ENCODE results near the gene ATP2B2.

Gene ATP2B2

GRCh38 chr3:10371789-10372188 is 133.6 kb downstream of the ATP2B2 start:
- H3K4me3 ChIP-seq (ENCODE audit: low read length in 2 of 2) = no peak overlapping the region
- H3K9me3 ChIP-seq (ENCODE audit: control insufficient read depth in 2 of 2, low read length in 2 of 2) = no peaks in the 10 kb centered on the region
- H3K4me1 ChIP-seq (ENCODE audit: control insufficient read depth, insufficient read depth, low read length) = peaks cover 16% of the 10 kb centered on the region
- no peak overlapping the region for H3K9ac ChIP-seq (ENCODE audit: low read length in 2 of 2)
- peaks cover 0 to 2% of the 10 kb centered on the region in 2 donors for H3K27me3 ChIP-seq (ENCODE audit: control insufficient read depth in 1 of 2, insufficient read depth in 2 of 2, low read length in 2 of 2)
- H3K36me3 ChIP-seq (ENCODE audit: control insufficient read depth in 2 of 2, insufficient read depth in 2 of 2, low read length in 2 of 2) = no peaks in the 10 kb centered on the region
- no peak overlapping the region for H3K27ac ChIP-seq (ENCODE audit: low read length)

- Histone ChIP-seq H3K27ac (ENCODE audit: low read length) (no peak overlapping the region), H3K9me3 (ENCODE audit: control insufficient read depth in 2 of 2, low read length in 2 of 2) (no peaks in the 10 kb centered on the region), H3K4me1 (ENCODE audit: control insufficient read depth, insufficient read depth, low read length) (peaks cover 11% of the 10 kb centered on the region), H3K4me3 (ENCODE audit: low read length in 2 of 2) (no peak overlapping the region), H3K9ac (ENCODE audit: low read length in 2 of 2) (no peak overlapping the region), H3K36me3 (ENCODE audit: control insufficient read depth in 2 of 2, insufficient read depth in 2 of 2, low read length in 2 of 2) (no peaks in the 10 kb centered on the region), H3K27me3 (ENCODE audit: control insufficient read depth in 1 of 2, insufficient read depth in 2 of 2, low read length in 2 of 2) (peaks cover 0 to 2% of the 10 kb centered on the region in 2 donors)
These were observed 134.2 kb downstream of the ATP2B2 start for GRCh38 chr3:10371167-10371566.

GRCh38 chr3:10370429-10370828 is 135.0 kb downstream of the ATP2B2 start:
- Histone ChIP-seq H3K27me3 (ENCODE audit: control insufficient read depth in 1 of 2, insufficient read depth in 2 of 2, low read length in 2 of 2) (peaks cover 0 to 2% of the 10 kb centered on the region in 2 donors), H3K9me3 (ENCODE audit: control insufficient read depth in 2 of 2, low read length in 2 of 2) (no peaks in the 10 kb centered on the region), H3K27ac (ENCODE audit: low read length) (no peak overlapping the region), H3K36me3 (ENCODE audit: control insufficient read depth in 2 of 2, insufficient read depth in 2 of 2, low read length in 2 of 2) (no peaks in the 10 kb centered on the region), H3K4me3 (ENCODE audit: low read length in 2 of 2) (no peak overlapping the region), H3K9ac (ENCODE audit: low read length in 2 of 2) (no peak overlapping the region), H3K4me1 (ENCODE audit: control insufficient read depth, insufficient read depth, low read length) (peaks cover 9% of the 10 kb centered on the region)

- Histone ChIP-seq H3K27ac (ENCODE audit: low read length) (no peak overlapping the region), H3K36me3 (ENCODE audit: control insufficient read depth in 2 of 2, insufficient read depth in 2 of 2, low read length in 2 of 2) (no peaks in the 10 kb centered on the region), H3K9me3 (ENCODE audit: control insufficient read depth in 2 of 2, low read length in 2 of 2) (peaks cover 0 to 2% of the 10 kb centered on the region in 2 donors), H3K27me3 (ENCODE audit: control insufficient read depth in 1 of 2, insufficient read depth in 2 of 2, low read length in 2 of 2) (peaks cover 0 to 5% of the 10 kb centered on the region in 2 donors), H3K9ac (ENCODE audit: low read length in 2 of 2) (no peak overlapping the region), H3K4me1 (ENCODE audit: control insufficient read depth, insufficient read depth, low read length) (no peaks in the 10 kb centered on the region), H3K4me3 (ENCODE audit: low read length in 2 of 2) (no peak overlapping the region)
These were observed 136.9 kb downstream of the ATP2B2 start for GRCh38 chr3:10368512-10368911.

- peaks cover 2 to 4% of the 10 kb centered on the region in 2 donors for H3K9me3 ChIP-seq (ENCODE audit: control insufficient read depth in 2 of 2, low read length in 2 of 2)
- H3K9ac ChIP-seq (ENCODE audit: low read length in 2 of 2) = no peak overlapping the region
- H3K27ac ChIP-seq (ENCODE audit: low read length) = no peak overlapping the region
- no peaks in the 10 kb centered on the region for H3K36me3 ChIP-seq (ENCODE audit: control insufficient read depth in 2 of 2, insufficient read depth in 2 of 2, low read length in 2 of 2)
- H3K4me1 ChIP-seq (ENCODE audit: control insufficient read depth, insufficient read depth, low read length) = no peaks in the 10 kb centered on the region
- no peak overlapping the region for H3K4me3 ChIP-seq (ENCODE audit: low read length in 2 of 2)
- peaks cover 0 to 5% of the 10 kb centered on the region in 2 donors for H3K27me3 ChIP-seq (ENCODE audit: control insufficient read depth in 1 of 2, insufficient read depth in 2 of 2, low read length in 2 of 2)
These were observed 137.9 kb downstream of the ATP2B2 start for GRCh38 chr3:10367506-10367905.

- no peaks in the 10 kb centered on the region for H3K4me1 ChIP-seq (ENCODE audit: control insufficient read depth, insufficient read depth, low read length)
- H3K9ac ChIP-seq (ENCODE audit: low read length in 2 of 2) = no peak overlapping the region
- H3K36me3 ChIP-seq (ENCODE audit: control insufficient read depth in 2 of 2, insufficient read depth in 2 of 2, low read length in 2 of 2) = no peaks in the 10 kb centered on the region
- no peak overlapping the region for H3K4me3 ChIP-seq (ENCODE audit: low read length in 2 of 2)
- H3K9me3 ChIP-seq (ENCODE audit: control insufficient read depth in 2 of 2, low read length in 2 of 2) = peaks cover 2 to 4% of the 10 kb centered on the region in 2 donors
- peaks cover 0 to 5% of the 10 kb centered on the region in 2 donors for H3K27me3 ChIP-seq (ENCODE audit: control insufficient read depth in 1 of 2, insufficient read depth in 2 of 2, low read length in 2 of 2)
- H3K27ac ChIP-seq (ENCODE audit: low read length) = no peak overlapping the region
These were observed 138.7 kb downstream of the ATP2B2 start for GRCh38 chr3:10366651-10367101.

- peaks cover 4 to 9% of the 10 kb centered on the region in 2 donors for H3K27me3 ChIP-seq (ENCODE audit: control insufficient read depth in 1 of 2, insufficient read depth in 2 of 2, low read length in 2 of 2)
- H3K4me1 ChIP-seq (ENCODE audit: control insufficient read depth, insufficient read depth, low read length) = no peaks in the 10 kb centered on the region
- H3K27ac ChIP-seq (ENCODE audit: low read length) = no peak overlapping the region
- H3K9ac ChIP-seq (ENCODE audit: low read length in 2 of 2) = no peak overlapping the region
- no peak overlapping the region for H3K4me3 ChIP-seq (ENCODE audit: low read length in 2 of 2)
- peaks cover 4 to 8% of the 10 kb centered on the region in 2 donors for H3K9me3 ChIP-seq (ENCODE audit: control insufficient read depth in 2 of 2, low read length in 2 of 2)
- H3K36me3 ChIP-seq (ENCODE audit: control insufficient read depth in 2 of 2, insufficient read depth in 2 of 2, low read length in 2 of 2) = no peaks in the 10 kb centered on the region
These were observed 139.6 kb downstream of the ATP2B2 start for GRCh38 chr3:10365791-10366190.

GRCh38 chr3:10365316-10365715 is 140.1 kb downstream of the ATP2B2 start:
- Histone ChIP-seq H3K36me3 (ENCODE audit: control insufficient read depth in 2 of 2, insufficient read depth in 2 of 2, low read length in 2 of 2) (no peaks in the 10 kb centered on the region), H3K9me3 (ENCODE audit: control insufficient read depth in 2 of 2, low read length in 2 of 2) (peaks cover 7 to 12% of the 10 kb centered on the region in 2 donors), H3K4me3 (ENCODE audit: low read length in 2 of 2) (no peak overlapping the region), H3K27ac (ENCODE audit: low read length) (no peak overlapping the region), H3K27me3 (ENCODE audit: control insufficient read depth in 1 of 2, insufficient read depth in 2 of 2, low read length in 2 of 2) (peaks cover 4 to 9% of the 10 kb centered on the region in 2 donors), H3K9ac (ENCODE audit: low read length in 2 of 2) (no peak overlapping the region), H3K4me1 (ENCODE audit: control insufficient read depth, insufficient read depth, low read length) (no peaks in the 10 kb centered on the region)

- Histone ChIP-seq H3K27me3 (ENCODE audit: control insufficient read depth in 1 of 2, insufficient read depth in 2 of 2, low read length in 2 of 2) (peaks cover 4 to 9% of the 10 kb centered on the region in 2 donors), H3K27ac (ENCODE audit: low read length) (no peak overlapping the region), H3K9me3 (ENCODE audit: control insufficient read depth in 2 of 2, low read length in 2 of 2) (peaks cover 7 to 12% of the 10 kb centered on the region in 2 donors), H3K4me3 (ENCODE audit: low read length in 2 of 2) (no peak overlapping the region), H3K36me3 (ENCODE audit: control insufficient read depth in 2 of 2, insufficient read depth in 2 of 2, low read length in 2 of 2) (no peaks in the 10 kb centered on the region), H3K4me1 (ENCODE audit: control insufficient read depth, insufficient read depth, low read length) (no peaks in the 10 kb centered on the region), H3K9ac (ENCODE audit: low read length in 2 of 2) (no peak overlapping the region)
These were observed 140.6 kb downstream of the ATP2B2 start for GRCh38 chr3:10364806-10365205.

GRCh38 chr3:10363935-10364334 is 141.5 kb downstream of the ATP2B2 start:
- Histone ChIP-seq H3K4me1 (ENCODE audit: control insufficient read depth, insufficient read depth, low read length) (no peaks in the 10 kb centered on the region), H3K4me3 (ENCODE audit: low read length in 2 of 2) (no peak overlapping the region), H3K36me3 (ENCODE audit: control insufficient read depth in 2 of 2, insufficient read depth in 2 of 2, low read length in 2 of 2) (no peaks in the 10 kb centered on the region), H3K9me3 (ENCODE audit: control insufficient read depth in 2 of 2, low read length in 2 of 2) (peaks cover 7 to 12% of the 10 kb centered on the region in 2 donors), H3K27ac (ENCODE audit: low read length) (no peak overlapping the region), H3K27me3 (ENCODE audit: control insufficient read depth in 1 of 2, insufficient read depth in 2 of 2, low read length in 2 of 2) (peaks cover 4 to 9% of the 10 kb centered on the region in 2 donors), H3K9ac (ENCODE audit: low read length in 2 of 2) (no peak overlapping the region)

GRCh38 chr3:10361375-10361774 is 144.0 kb downstream of the ATP2B2 start:
- no peak overlapping the region for H3K4me3 ChIP-seq (ENCODE audit: low read length in 2 of 2)
- no peaks in the 10 kb centered on the region for H3K4me1 ChIP-seq (ENCODE audit: control insufficient read depth, insufficient read depth, low read length)
- H3K9ac ChIP-seq (ENCODE audit: low read length in 2 of 2) = no peak overlapping the region
- H3K27ac ChIP-seq (ENCODE audit: low read length) = no peak overlapping the region
- H3K9me3 ChIP-seq (ENCODE audit: control insufficient read depth in 2 of 2, low read length in 2 of 2) = peaks cover 7 to 12% of the 10 kb centered on the region in 2 donors
- no peaks in the 10 kb centered on the region for H3K36me3 ChIP-seq (ENCODE audit: control insufficient read depth in 2 of 2, insufficient read depth in 2 of 2, low read length in 2 of 2)
- peaks cover 4 to 10% of the 10 kb centered on the region in 2 donors for H3K27me3 ChIP-seq (ENCODE audit: control insufficient read depth in 1 of 2, insufficient read depth in 2 of 2, low read length in 2 of 2)
